GM06990 (cell line): Measurements from ENCODE around the gene SIGLEC10.
"Not testable (repeated sequence)": the region's sequence is repeated elsewhere in the genome, so short reads cannot be mapped to it uniquely, and the experiment has no call there.

ENCODE experiments used
- DNase-seq: peaks from one replicate; pipeline ENCODE4 v3.0.0-alpha.2; 2011; ENCODE audit not compliant: insufficient read length; ENCODE audit errors: extremely low read depth
- H3K27me3 ChIP-seq: replicated peaks from 2 replicates; pipeline ENCODE4 v1.6.0; 2011; ENCODE audit warnings: low read length; ENCODE audit not compliant: control insufficient read depth, insufficient read depth
- H3K36me3 ChIP-seq: 2 replicates; pipeline ENCODE4 v1.5.1; 2011; ENCODE audit warnings: low read length; ENCODE audit not compliant: control insufficient read depth, insufficient read depth
- H3K4me3 ChIP-seq: replicated peaks from 2 replicates; pipeline ENCODE4 v1.5.1; 2011; ENCODE audit warnings: low read depth, mild to moderate bottlenecking, control low read depth, low read length
- TF ChIP-seq, protein P1 (sequence below): IDR thresholded peaks from 2 replicates; pipeline ENCODE4 v1.5.1; 2011; ENCODE audit warnings: low read length, control low read depth, mild to moderate bottlenecking, inconsistent platforms; ENCODE audit not compliant: insufficient read depth, poor library complexity, severe bottlenecking

The SIGLEC10 gene

DNA sequence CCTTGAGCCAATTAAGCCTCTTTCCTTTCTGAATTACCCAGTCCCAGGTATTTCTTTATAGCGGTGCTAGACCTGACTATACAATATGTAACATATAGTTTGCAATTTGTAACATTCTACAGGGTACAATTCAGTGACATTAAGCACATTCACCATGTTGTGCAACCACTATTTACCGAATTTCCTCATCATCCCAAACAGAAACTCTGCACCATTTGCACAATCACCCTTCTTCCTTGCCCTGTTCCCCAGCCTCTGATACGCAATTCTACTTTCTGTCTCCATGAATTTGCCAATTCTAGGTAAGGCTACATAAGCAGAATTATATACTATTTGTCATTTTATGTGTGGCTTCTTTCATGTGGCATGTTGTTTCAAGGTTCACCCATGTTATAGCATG, 13.7 kb upstream of the SIGLEC10 start:
- no peaks in the 10 kb centered on the region; the same call in none of the 2 replicates for H3K27me3 ChIP-seq
- no peaks in the 10 kb centered on the region for H3K36me3 ChIP-seq
- H3K4me3 ChIP-seq: no peak overlapping the region
- DNase-seq: no peak
- TF ChIP-seq, protein P1, sequence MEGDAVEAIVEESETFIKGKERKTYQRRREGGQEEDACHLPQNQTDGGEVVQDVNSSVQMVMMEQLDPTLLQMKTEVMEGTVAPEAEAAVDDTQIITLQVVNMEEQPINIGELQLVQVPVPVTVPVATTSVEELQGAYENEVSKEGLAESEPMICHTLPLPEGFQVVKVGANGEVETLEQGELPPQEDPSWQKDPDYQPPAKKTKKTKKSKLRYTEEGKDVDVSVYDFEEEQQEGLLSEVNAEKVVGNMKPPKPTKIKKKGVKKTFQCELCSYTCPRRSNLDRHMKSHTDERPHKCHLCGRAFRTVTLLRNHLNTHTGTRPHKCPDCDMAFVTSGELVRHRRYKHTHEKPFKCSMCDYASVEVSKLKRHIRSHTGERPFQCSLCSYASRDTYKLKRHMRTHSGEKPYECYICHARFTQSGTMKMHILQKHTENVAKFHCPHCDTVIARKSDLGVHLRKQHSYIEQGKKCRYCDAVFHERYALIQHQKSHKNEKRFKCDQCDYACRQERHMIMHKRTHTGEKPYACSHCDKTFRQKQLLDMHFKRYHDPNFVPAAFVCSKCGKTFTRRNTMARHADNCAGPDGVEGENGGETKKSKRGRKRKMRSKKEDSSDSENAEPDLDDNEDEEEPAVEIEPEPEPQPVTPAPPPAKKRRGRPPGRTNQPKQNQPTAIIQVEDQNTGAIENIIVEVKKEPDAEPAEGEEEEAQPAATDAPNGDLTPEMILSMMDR: no peak

DNA sequence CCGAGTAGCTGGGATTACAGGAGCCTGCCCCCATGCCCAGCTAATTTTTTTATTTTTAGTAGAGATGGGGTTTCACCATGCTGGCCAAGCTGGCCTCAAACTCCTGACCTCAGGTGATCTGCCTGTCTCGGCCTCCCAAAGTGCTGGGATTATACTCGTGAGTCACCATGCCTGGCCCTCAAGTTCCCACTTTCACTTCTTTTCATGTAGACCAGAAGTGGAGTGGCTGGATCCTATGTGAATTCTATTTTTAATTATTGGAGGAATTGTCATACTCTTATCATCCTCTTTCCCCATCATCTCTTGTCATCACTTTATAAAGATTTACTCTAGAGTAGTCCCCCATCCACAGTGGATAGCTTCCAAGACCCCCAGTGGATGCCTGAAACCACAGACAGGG, 12.8 kb upstream of the SIGLEC10 start:
- H3K27me3 ChIP-seq: no peaks in the 10 kb centered on the region; the same call in none of the 2 replicates
- TF ChIP-seq, protein P1: no peak
- DNase-seq: no peak
- H3K4me3 ChIP-seq: no peak overlapping the region
- H3K36me3 ChIP-seq: no peaks in the 10 kb centered on the region

DNA sequence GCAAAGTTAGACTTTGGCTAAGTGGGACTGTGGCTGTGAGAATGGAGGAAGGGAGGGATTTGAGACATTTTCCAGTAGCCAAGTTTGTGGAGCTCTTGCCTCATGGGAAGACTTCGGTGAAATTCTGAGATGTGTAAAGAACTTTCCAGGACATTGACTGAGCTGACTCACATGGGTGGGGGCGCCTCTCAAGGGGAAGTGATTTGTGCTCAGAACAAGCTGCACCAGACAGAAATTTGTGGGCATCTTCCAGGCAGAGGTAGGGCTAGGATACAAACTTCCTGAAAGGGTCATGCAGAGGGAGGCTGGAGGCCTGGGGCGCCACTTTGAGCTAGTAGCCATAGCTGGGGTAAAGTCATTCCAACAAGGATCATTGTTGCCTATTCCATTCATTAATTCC, 9.8 kb upstream of the SIGLEC10 start:
- DNase-seq: no peak
- H3K27me3 ChIP-seq: no peaks in the 10 kb centered on the region; the same call in 1 of the 2 replicates
- H3K36me3 ChIP-seq: no peaks in the 10 kb centered on the region
- TF ChIP-seq, protein P1: no peak
- no peak overlapping the region for H3K4me3 ChIP-seq

DNA sequence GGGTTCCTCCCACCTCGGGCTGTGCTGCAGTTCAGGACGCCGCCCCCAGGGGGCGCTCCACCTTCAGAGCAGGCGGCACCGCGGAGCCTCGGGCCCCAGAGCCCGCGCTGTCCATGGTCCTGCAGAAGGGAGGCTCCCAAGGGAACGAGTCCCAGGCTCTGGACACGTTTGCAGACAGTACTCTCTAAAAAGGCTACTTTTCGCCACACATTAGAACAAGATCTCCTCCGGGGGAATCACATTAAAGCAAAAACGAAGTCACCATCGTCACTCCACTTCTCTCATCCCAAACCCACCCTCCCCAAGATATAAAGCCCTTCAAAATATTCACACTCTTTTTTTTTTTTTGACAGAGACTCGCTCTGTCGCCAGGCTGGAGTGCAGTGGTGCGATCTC, 4.6 kb upstream of the SIGLEC10 start:
- peak; percentile 80 for DNase-seq
- H3K4me3 ChIP-seq: no peak overlapping the region
- TF ChIP-seq, protein P1: peak; percentile 99
- H3K36me3 ChIP-seq: no peaks in the 10 kb centered on the region
- H3K27me3 ChIP-seq: no peaks in the 10 kb centered on the region

DNA sequence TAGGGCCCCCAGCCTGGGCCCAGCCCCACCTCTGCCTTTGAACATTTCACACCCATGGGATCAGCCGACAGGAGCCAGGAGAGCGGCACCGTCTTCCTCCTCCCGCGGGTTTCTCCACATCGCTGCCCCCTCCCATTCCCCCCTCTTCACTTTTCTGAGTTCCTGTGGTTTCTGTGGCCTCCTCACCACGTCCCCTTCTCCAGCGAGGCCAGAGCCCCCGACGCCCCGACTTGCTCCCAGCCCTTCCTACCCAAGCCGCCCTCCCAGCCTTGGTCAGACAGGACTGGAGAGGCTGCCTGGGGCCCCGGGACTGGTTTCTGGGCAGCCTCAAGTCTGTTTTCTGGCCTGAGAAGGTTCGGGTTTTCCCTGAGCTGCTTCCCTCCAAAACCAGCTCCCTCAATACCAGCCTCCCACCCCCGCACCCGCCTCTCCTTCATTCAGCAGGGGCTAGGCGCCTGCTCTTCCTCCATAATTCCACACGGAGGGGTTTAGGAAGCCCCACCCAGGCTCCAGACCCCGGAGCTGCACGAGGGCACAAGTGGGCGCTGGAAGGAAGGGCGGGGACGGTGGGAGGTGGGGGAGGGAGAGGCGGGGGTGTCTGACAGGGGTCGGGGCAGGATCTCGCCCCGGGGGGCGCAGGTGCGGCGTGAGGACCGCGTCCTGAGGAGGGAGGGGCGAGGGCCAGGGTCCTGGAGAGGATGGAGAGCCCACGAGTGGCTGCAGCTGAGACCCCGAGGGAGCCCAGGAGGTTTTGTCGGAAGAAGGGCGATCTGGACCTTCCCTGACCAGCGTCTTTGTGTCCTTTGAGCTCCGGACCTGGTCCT, 4.0 kb upstream of the SIGLEC10 start:
- Histone ChIP-seq H3K36me3 (no peaks in the 10 kb centered on the region), H3K4me3 (no peak overlapping the region), H3K27me3 (no peaks in the 10 kb centered on the region)
- no peak for DNase-seq
- TF ChIP-seq, protein P1: no peak

DNA sequence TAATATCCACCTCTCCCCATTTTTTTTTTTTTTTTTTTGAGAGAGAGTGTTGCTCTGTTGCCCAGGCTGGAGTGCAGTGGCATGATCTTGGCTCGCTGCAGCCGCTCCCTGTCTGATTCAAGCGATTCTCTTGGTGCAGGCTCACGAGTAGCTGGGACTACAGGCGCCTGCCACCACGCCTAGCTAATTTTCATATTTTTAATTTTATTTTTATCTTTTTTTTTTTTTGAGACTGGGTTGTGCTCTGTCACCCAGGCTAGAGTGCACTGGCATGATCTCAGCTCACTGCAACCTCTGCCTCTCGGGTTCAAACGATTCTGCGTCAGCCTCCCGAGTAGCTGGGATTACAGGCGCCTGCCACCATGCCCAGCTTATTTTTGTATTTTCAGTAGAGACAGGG, 3.1 kb upstream of the SIGLEC10 start:
- H3K27me3 ChIP-seq, H3K36me3 ChIP-seq, H3K4me3 ChIP-seq, DNase-seq: not testable (repeated sequence)
